Panc1 (cell line): Measurements from ENCODE around the gene MSI2. TPM values are rescaled to one million over a fixed set of nuclear protein-coding genes. Genes with fewer than 3 reads are reported as not detected.

Experiments
- ATAC-seq: fragments of 200-7000 bp; cut with Tn5 transposase; 2 replicates; pipeline ENCODE4 v1.9.1; 2020; ENCODE audit warnings: mild to moderate bottlenecking, moderate library complexity
- BruUV-seq: library from RNA; stranded (reverse); fragments of 400-500 nt; replicated peaks from 2 replicates; lab custom pipeline; 2021; lab: Mats Ljungman, UMichigan
- CTCF ChIA-PET: fragments of 300-600 bp; sonication (Branson Sonifier 250); formaldehyde crosslinking; loops from one replicate; lab custom pipeline; 2022; ENCODE audit warnings: antibody characterized with exemption; lab: Charles Lee
- POLR2A ChIA-PET: fragments of 300-600 bp; sonication (Branson Sonifier 250); formaldehyde crosslinking; loops from one replicate; lab custom pipeline; 2022; ENCODE audit warnings: antibody characterized with exemption; lab: Charles Lee
- DNase-seq: peaks from one replicate; pipeline ENCODE4 v3.0.0-alpha.2; 2010; ENCODE audit warnings: low read depth, low spot score
- H3K27ac ChIP-seq: 2 replicates; pipeline ENCODE4 v1.5.1; 2011; ENCODE audit warnings: mild to moderate bottlenecking, low read length, inconsistent platforms
- H3K27me3 ChIP-seq: fragments of 200-500 bp; sonication (Bioruptor generic); 2 replicates; pipeline ENCODE4 v1.6.0; 2014; ENCODE audit warnings: low read length, inconsistent platforms; ENCODE audit not compliant: control insufficient read depth, insufficient read depth
- H3K36me3 ChIP-seq: fragments of 200-500 bp; sonication (Bioruptor generic); 2 replicates; pipeline ENCODE4 v1.5.1; 2014; ENCODE audit warnings: inconsistent platforms, mild to moderate bottlenecking, low read length, moderate library complexity; ENCODE audit not compliant: control insufficient read depth, insufficient read depth
- H3K4me1 ChIP-seq: 2 replicates; pipeline ENCODE4 v1.5.1; 2011; ENCODE audit warnings: inconsistent platforms, mild to moderate bottlenecking, low read length, moderate library complexity; ENCODE audit not compliant: control insufficient read depth, insufficient read depth
- H3K4me3 ChIP-seq, 2 experiments: 2 replicates each; pipeline ENCODE4 v1.5.1; 2011 to 2012; ENCODE audit warnings: low read depth in 2 of 2, low read length in 2 of 2, mild to moderate bottlenecking in 2 of 2, inconsistent platforms in 1 of 2, moderate library complexity in 1 of 2
- H3K9me3 ChIP-seq: fragments of 200-500 bp; sonication (Bioruptor generic); 2 replicates; pipeline ENCODE4 v1.5.1; 2014; ENCODE audit warnings: low read depth, mild to moderate bottlenecking, inconsistent platforms, low read length, moderate library complexity; ENCODE audit not compliant: control insufficient read depth, insufficient read depth
- CTCF ChIP-seq: fragments of 450-650 bp; IDR thresholded peaks from 2 replicates; pipeline ENCODE4 v1.5.1; 2017; ENCODE audit warnings: mild to moderate bottlenecking
- POLR2AphosphoS5 ChIP-seq: IDR thresholded peaks from 2 replicates; pipeline ENCODE4 v1.6.1; 2012; ENCODE audit warnings: mild to moderate bottlenecking, low read depth, low read length, moderate library complexity
- SIN3A ChIP-seq: IDR thresholded peaks from 2 replicates; pipeline ENCODE4 v1.6.1; 2012; ENCODE audit warnings: low read depth, mild to moderate bottlenecking, low read length, moderate library complexity, borderline replicate concordance; ENCODE audit not compliant: insufficient read depth
- TCF7L2 ChIP-seq: IDR thresholded peaks from 2 replicates; pipeline ENCODE4 v1.6.1; 2011; ENCODE audit warnings: mild to moderate bottlenecking, low read depth, low read length, inconsistent platforms
- in situ Hi-C: cut with HindIII; loops from 2 replicates; pipeline ENCODE4 v1.10.0; 2016; ENCODE audit warnings: low sequenced_read_pairs, low pct_unique_long_range_greater_than_20kb
- intact Hi-C: fragments of 100-400 bp; cut with micrococcal nuclease; formaldehyde crosslinking; loops from one replicate; pipeline ENCODE4 v1.10.0; 2022; ENCODE audit not compliant: unreplicated experiment
- total RNA-seq: library from RNA; stranded (reverse); gene quantifications from one replicate; pipeline ENCODE4 v1.2.1, GENCODE V29; 2021; ENCODE audit not compliant: unreplicated experiment
- TF ChIP-seq, protein P1 (sequence below), 2 experiments: IDR thresholded peaks; 2 replicates each; pipeline ENCODE4 v1.6.1; 2011 to 2012; ENCODE audit warnings: low read depth in 2 of 2, control low read depth in 1 of 2, low read length in 1 of 2, mild to moderate bottlenecking in 1 of 2, moderate library complexity in 1 of 2; ENCODE audit not compliant: insufficient read depth in 1 of 2

Gene MSI2
- total RNA-seq, 1 experiment from 2014 or later = 38.5 TPM

DNA sequence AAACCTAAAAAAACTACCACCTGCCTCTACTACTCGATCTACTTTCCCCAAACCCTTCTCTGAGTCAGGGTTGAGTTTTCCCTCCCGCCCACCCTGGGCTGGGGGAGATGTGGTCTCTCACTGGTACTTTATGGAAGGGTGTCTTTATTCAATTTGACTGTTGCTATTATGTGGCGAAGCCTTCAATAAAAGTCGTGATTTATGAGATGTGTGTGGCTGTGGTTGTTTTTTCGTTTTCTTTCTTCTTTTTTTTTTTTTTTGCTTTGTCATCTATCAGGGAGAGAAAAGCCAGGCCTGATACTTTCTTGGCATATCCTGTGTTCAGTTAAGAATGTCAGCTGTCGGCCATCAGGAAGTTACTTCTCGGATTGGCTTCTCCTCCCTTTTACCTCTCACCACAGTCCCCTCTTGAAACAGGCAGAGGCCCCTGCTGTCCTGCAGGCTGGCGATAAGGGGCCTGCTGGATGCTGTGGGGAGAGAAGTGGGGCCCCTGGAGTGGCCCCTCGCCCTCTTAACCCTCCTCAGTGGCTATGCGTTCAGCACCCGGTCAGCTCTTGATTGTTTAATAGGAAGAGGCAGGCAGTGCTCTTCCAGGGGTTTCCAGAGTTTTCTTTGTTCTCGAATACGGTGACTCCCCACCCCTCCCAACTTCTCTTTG lies 123.0 kb downstream of the MSI2 start:
- no TSS peak for BruUV-seq
- Histone ChIP-seq H3K27ac (no peak overlapping the region), H3K4me3 (no peak overlapping the region), H3K36me3 (no peaks in the 10 kb centered on the region), H3K4me1 (no peaks in the 10 kb centered on the region), H3K9me3 (no peaks in the 10 kb centered on the region), H3K27me3 (no peaks in the 10 kb centered on the region)
- intact Hi-C loops (no loop called here), in situ Hi-C loops (no loop called here)
- no peak for DNase-seq
- ChIA-PET POLR2A (interaction anchor here (0.6 kb wide), 1 partner anchor 18 kb away, joined by 13 read pairs; no protein-coding TSS in a partner anchor), CTCF (no interaction called here)
- TF ChIP-seq SIN3A = no peak
- TF ChIP-seq POLR2AphosphoS5 = no peak
- no peak for TF ChIP-seq TCF7L2
- TF ChIP-seq, protein P1, sequence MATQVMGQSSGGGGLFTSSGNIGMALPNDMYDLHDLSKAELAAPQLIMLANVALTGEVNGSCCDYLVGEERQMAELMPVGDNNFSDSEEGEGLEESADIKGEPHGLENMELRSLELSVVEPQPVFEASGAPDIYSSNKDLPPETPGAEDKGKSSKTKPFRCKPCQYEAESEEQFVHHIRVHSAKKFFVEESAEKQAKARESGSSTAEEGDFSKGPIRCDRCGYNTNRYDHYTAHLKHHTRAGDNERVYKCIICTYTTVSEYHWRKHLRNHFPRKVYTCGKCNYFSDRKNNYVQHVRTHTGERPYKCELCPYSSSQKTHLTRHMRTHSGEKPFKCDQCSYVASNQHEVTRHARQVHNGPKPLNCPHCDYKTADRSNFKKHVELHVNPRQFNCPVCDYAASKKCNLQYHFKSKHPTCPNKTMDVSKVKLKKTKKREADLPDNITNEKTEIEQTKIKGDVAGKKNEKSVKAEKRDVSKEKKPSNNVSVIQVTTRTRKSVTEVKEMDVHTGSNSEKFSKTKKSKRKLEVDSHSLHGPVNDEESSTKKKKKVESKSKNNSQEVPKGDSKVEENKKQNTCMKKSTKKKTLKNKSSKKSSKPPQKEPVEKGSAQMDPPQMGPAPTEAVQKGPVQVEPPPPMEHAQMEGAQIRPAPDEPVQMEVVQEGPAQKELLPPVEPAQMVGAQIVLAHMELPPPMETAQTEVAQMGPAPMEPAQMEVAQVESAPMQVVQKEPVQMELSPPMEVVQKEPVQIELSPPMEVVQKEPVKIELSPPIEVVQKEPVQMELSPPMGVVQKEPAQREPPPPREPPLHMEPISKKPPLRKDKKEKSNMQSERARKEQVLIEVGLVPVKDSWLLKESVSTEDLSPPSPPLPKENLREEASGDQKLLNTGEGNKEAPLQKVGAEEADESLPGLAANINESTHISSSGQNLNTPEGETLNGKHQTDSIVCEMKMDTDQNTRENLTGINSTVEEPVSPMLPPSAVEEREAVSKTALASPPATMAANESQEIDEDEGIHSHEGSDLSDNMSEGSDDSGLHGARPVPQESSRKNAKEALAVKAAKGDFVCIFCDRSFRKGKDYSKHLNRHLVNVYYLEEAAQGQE (IDR thresholded peaks at IDR 0.05; ENCODE audit: insufficient read depth in 1 of 2, low read depth in 2 of 2, low read length in 1 of 2) = no peak
- TF ChIP-seq CTCF = no peak
- no peak for ATAC-seq

DNA sequence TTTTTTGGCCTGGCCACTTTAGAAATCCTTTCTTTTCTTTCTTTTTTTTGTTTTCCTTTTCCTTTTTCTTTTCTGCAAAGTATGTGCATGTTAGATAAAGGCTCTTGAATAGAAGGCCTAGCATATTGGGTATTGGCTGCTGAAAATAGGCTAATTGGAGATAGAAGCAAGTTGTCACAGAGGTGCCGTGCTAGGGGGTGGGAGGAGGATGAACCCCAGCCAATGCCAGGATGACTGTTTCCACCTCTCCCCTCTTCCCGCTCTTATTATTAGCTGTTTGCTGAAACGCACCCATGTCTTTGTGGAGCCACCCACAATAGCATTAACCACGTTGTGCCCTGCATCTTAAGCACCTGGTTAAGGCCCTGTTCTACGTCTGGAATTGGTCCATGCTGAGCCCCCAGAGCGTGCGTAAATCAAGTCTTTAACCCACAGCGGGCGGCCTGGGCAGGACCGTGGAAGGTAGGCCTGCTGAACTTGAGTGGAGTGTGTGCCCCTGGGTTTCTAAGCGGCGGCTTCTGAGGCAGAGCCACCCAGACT lies 123.6 kb downstream of the MSI2 start:
- CTCF ChIA-PET = no interaction called here
- in situ Hi-C loops = no loop called here
- intact Hi-C loops = no loop called here
- H3K27me3 ChIP-seq = no peaks in the 10 kb centered on the region
- no peak overlapping the region for H3K27ac ChIP-seq
- ATAC-seq (no peak), DNase-seq (no peak)
- POLR2A ChIA-PET = interaction anchor here (0.6 kb wide), 1 partner anchor 19 kb away, joined by 13 read pairs; no protein-coding TSS in a partner anchor
- TF ChIP-seq SIN3A = no peak
- TF ChIP-seq TCF7L2 = no peak
- TF ChIP-seq, protein P1 (IDR thresholded peaks at IDR 0.05; ENCODE audit: insufficient read depth in 1 of 2, low read depth in 2 of 2, low read length in 1 of 2) = no peak
- TF ChIP-seq CTCF = no peak
- TF ChIP-seq POLR2AphosphoS5 = no peak
- H3K9me3 ChIP-seq = no peaks in the 10 kb centered on the region
- H3K36me3 ChIP-seq = no peaks in the 10 kb centered on the region
- no peak overlapping the region for H3K4me3 ChIP-seq
- H3K4me1 ChIP-seq = no peaks in the 10 kb centered on the region
- BruUV-seq = no TSS peak
